ENCODE measurements around the gene STARD3NL.

- TF ChIP-seq CTCF (conservative IDR thresholded peaks at IDR 0.05; ENCODE audit: low read depth, low read length) = no peak
- no peak for TF ChIP-seq EZH2 (IDR thresholded peaks at IDR 0.05; ENCODE audit: low read length, unreplicated experiment)
Observed at GRCh38 chr7:38179776-38180226, 1.8 kb downstream of the STARD3NL start.
